HepG2 (cell line): ENCODE results near the gene ABHD17B. TPM values are rescaled to one million over a fixed set of nuclear protein-coding genes. Genes with fewer than 3 reads are reported as not detected.

Source experiments
- SOX6 ChIP-seq, 2 experiments: fragments of 450-650 bp in 1 of 2; sonication (generic) in 1 of 2; formaldehyde crosslinking in 1 of 2; IDR thresholded peaks; 2 replicates each; pipeline versions ENCODE4 v1.4.0 to v1.6.1; 2017 to 2020; ENCODE audit warnings: antibody characterized with exemption in 1 of 2, mild to moderate bottlenecking in 1 of 2, missing genetic modification reagents in 1 of 2
- TFE3 ChIP-seq: IDR thresholded peaks from 2 replicates; pipeline ENCODE4 v1.6.1; 2016
- ZMAT3 ChIP-seq: sonication (generic); formaldehyde crosslinking; conservative IDR thresholded peaks from 2 replicates; pipeline ENCODE4 v1.7.0; 2021; ENCODE audit warnings: missing genetic modification reagents
- ZNF124 ChIP-seq: sonication (generic); formaldehyde crosslinking; IDR thresholded peaks from 2 replicates; pipeline ENCODE4 v1.4.0; 2020; ENCODE audit warnings: missing genetic modification reagents
- ZNF143 ChIP-seq: sonication (generic); formaldehyde crosslinking; IDR thresholded peaks from 2 replicates; pipeline ENCODE4 v1.4.0; 2020; ENCODE audit warnings: missing genetic modification reagents
- polyA plus RNA-seq, 8 experiments: library from polyadenylated mRNA; depleted of rRNA in 3 of 8; stranded (reverse) in 7 of 8; unstranded in 1 of 8; fragments of >200 nt; fragmentation: Illumina TruSeq in 4 of 8; extraction: Trizol in 4 of 8; gene quantifications; 2 replicates each; pipeline versions ENCODE4 v1.2.1 to v1.2.3, GENCODE V29; 2011 to 2016; ENCODE audit warnings: low read depth in 4 of 8, missing spikeins in 1 of 8, mixed read lengths in 1 of 8; ENCODE audit not compliant: insufficient read depth in 1 of 8
- total RNA-seq, 5 experiments: library from RNA; depleted of rRNA; stranded (reverse); fragments of >200 nt; fragmentation: Illumina TruSeq; extraction: Trizol; gene quantifications; 2 replicates each; pipeline ENCODE4 v1.2.3, GENCODE V29; 2016; ENCODE audit warnings: low read depth in 1 of 5
- TF ChIP-seq, protein P1 (sequence below): sonication (generic); formaldehyde crosslinking; IDR thresholded peaks from 2 replicates; pipeline ENCODE4 v1.4.0; 2020; ENCODE audit warnings: missing genetic modification reagents
- TF ChIP-seq, protein P2 (sequence below): sonication (generic); formaldehyde crosslinking; IDR thresholded peaks from 2 replicates; pipeline ENCODE4 v1.4.0; 2020; ENCODE audit warnings: mild to moderate bottlenecking, missing genetic modification reagents, borderline replicate concordance
- TF ChIP-seq, protein P3 (sequence below): sonication (generic); formaldehyde crosslinking; IDR thresholded peaks from 2 replicates; pipeline ENCODE4 v1.5.0; 2020; ENCODE audit warnings: mild to moderate bottlenecking, missing genetic modification reagents, borderline replicate concordance

The ABHD17B gene
- total and polyA plus RNA-seq, 2 of the 13 experiments (the other 11 are each of a cell fraction or from before 2014, with no cell fraction given) = 11.3 to 22.0 TPM

DNA sequence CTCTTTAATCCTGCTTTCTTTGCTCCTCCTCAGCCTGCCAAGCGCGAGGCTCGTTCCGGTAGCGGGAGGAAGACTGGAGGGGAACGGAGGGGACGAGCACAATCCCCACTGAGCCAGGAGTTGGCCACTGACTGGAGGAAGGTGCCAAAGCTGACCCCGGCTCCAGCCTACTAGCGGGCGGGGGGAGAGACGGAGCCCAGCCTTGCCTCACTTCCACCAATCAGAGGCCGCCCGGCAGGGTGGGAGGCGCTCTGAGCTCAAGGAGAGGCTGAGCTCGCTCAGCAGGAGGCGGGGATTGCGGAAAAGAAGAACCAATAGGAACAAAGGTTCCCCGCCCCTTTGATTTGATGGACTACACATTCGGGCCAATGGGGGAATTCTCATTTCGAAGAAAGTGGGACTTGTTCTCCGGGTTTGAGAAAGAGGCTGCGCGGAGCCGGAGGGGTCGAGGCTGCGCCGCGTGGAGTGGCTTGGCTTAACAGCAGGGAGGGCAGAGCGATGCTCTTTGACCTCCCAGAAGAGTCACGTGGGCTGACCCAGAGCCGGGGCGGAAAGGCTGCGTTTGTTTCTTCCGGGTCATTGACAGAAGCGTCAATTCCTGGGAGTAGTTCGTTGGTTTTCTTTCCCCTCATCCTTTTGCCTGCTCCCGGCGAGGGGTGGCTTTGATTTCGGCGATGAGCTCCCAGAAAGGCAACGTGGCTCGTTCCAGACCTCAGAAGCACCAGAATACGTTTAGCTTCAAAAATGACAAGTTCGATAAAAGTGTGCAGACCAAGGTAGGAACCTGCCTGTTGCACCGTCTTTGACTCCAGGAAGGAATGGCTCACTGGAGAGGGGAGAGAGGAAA, at the start of gene ABHD17B, which contains the start of gene C9orf85 (continued):
- TF ChIP-seq, protein P1, sequence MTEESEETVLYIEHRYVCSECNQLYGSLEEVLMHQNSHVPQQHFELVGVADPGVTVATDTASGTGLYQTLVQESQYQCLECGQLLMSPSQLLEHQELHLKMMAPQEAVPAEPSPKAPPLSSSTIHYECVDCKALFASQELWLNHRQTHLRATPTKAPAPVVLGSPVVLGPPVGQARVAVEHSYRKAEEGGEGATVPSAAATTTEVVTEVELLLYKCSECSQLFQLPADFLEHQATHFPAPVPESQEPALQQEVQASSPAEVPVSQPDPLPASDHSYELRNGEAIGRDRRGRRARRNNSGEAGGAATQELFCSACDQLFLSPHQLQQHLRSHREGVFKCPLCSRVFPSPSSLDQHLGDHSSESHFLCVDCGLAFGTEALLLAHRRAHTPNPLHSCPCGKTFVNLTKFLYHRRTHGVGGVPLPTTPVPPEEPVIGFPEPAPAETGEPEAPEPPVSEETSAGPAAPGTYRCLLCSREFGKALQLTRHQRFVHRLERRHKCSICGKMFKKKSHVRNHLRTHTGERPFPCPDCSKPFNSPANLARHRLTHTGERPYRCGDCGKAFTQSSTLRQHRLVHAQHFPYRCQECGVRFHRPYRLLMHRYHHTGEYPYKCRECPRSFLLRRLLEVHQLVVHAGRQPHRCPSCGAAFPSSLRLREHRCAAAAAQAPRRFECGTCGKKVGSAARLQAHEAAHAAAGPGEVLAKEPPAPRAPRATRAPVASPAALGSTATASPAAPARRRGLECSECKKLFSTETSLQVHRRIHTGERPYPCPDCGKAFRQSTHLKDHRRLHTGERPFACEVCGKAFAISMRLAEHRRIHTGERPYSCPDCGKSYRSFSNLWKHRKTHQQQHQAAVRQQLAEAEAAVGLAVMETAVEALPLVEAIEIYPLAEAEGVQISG (CRISPR knock-in tag) = peak; percentile 77
- TF ChIP-seq ZMAT3 (CRISPR knock-in tag) (peak; percentile 84), ZNF143 (CRISPR knock-in tag) (0 out of 2 replicates have a peak, but pooled peaks have one; percentile 33), TFE3 (CRISPR knock-in tag) (peak; percentile 89), ZNF124 (CRISPR knock-in tag) (peak; percentile 100), SOX6 (IDR thresholded peaks at IDR 0.05) (no peak), SOX6 (CRISPR knock-in tag; IDR thresholded peaks at IDR 0.05) (peak; percentile 49)
- TF ChIP-seq, protein P2, sequence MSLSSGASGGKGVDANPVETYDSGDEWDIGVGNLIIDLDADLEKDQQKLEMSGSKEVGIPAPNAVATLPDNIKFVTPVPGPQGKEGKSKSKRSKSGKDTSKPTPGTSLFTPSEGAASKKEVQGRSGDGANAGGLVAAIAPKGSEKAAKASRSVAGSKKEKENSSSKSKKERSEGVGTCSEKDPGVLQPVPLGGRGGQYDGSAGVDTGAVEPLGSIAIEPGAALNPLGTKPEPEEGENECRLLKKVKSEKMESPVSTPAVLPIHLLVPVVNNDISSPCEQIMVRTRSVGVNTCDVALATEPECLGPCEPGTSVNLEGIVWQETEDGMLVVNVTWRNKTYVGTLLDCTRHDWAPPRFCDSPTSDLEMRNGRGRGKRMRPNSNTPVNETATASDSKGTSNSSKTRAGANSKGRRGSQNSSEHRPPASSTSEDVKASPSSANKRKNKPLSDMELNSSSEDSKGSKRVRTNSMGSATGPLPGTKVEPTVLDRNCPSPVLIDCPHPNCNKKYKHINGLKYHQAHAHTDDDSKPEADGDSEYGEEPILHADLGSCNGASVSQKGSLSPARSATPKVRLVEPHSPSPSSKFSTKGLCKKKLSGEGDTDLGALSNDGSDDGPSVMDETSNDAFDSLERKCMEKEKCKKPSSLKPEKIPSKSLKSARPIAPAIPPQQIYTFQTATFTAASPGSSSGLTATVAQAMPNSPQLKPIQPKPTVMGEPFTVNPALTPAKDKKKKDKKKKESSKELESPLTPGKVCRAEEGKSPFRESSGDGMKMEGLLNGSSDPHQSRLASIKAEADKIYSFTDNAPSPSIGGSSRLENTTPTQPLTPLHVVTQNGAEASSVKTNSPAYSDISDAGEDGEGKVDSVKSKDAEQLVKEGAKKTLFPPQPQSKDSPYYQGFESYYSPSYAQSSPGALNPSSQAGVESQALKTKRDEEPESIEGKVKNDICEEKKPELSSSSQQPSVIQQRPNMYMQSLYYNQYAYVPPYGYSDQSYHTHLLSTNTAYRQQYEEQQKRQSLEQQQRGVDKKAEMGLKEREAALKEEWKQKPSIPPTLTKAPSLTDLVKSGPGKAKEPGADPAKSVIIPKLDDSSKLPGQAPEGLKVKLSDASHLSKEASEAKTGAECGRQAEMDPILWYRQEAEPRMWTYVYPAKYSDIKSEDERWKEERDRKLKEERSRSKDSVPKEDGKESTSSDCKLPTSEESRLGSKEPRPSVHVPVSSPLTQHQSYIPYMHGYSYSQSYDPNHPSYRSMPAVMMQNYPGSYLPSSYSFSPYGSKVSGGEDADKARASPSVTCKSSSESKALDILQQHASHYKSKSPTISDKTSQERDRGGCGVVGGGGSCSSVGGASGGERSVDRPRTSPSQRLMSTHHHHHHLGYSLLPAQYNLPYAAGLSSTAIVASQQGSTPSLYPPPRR (CRISPR knock-in tag) = 0 out of 2 replicates have a peak, but pooled peaks have one; percentile 10
- TF ChIP-seq, protein P3, sequence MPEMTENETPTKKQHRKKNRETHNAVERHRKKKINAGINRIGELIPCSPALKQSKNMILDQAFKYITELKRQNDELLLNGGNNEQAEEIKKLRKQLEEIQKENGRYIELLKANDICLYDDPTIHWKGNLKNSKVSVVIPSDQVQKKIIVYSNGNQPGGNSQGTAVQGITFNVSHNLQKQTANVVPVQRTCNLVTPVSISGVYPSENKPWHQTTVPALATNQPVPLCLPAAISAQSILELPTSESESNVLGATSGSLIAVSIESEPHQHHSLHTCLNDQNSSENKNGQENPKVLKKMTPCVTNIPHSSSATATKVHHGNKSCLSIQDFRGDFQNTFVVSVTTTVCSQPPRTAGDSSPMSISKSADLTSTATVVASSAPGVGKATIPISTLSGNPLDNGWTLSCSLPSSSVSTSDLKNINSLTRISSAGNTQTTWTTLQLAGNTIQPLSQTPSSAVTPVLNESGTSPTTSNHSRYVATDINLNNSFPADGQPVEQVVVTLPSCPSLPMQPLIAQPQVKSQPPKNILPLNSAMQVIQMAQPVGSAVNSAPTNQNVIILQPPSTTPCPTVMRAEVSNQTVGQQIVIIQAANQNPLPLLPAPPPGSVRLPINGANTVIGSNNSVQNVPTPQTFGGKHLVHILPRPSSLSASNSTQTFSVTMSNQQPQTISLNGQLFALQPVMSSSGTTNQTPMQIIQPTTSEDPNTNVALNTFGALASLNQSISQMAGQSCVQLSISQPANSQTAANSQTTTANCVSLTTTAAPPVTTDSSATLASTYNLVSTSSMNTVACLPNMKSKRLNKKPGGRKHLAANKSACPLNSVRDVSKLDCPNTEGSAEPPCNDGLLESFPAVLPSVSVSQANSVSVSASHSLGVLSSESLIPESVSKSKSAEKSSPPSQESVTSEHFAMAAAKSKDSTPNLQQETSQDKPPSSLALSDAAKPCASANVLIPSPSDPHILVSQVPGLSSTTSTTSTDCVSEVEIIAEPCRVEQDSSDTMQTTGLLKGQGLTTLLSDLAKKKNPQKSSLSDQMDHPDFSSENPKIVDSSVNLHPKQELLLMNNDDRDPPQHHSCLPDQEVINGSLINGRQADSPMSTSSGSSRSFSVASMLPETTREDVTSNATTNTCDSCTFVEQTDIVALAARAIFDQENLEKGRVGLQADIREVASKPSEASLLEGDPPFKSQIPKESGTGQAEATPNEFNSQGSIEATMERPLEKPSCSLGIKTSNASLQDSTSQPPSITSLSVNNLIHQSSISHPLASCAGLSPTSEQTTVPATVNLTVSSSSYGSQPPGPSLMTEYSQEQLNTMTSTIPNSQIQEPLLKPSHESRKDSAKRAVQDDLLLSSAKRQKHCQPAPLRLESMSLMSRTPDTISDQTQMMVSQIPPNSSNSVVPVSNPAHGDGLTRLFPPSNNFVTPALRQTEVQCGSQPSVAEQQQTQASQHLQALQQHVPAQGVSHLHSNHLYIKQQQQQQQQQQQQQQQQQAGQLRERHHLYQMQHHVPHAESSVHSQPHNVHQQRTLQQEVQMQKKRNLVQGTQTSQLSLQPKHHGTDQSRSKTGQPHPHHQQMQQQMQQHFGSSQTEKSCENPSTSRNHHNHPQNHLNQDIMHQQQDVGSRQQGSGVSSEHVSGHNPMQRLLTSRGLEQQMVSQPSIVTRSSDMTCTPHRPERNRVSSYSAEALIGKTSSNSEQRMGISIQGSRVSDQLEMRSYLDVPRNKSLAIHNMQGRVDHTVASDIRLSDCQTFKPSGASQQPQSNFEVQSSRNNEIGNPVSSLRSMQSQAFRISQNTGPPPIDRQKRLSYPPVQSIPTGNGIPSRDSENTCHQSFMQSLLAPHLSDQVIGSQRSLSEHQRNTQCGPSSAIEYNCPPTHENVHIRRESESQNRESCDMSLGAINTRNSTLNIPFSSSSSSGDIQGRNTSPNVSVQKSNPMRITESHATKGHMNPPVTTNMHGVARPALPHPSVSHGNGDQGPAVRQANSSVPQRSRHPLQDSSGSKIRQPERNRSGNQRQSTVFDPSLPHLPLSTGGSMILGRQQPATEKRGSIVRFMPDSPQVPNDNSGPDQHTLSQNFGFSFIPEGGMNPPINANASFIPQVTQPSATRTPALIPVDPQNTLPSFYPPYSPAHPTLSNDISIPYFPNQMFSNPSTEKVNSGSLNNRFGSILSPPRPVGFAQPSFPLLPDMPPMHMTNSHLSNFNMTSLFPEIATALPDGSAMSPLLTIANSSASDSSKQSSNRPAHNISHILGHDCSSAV (CRISPR knock-in tag) = no peak
